K562 (cell line): ENCODE data around the gene MORF4L1. TPM values are rescaled to one million over a fixed set of nuclear protein-coding genes. Genes with fewer than 3 reads are reported as not detected.

Source experiments
- GATA2 ChIP-seq: sonication (generic); formaldehyde crosslinking; IDR thresholded peaks from 2 replicates; pipeline ENCODE4 v1.4.0; 2020; ENCODE audit warnings: mild to moderate bottlenecking, missing genetic modification reagents
- ZNF644 ChIP-seq: fragments of 200-800 bp; sonication (Bioruptor generic); IDR thresholded peaks from 2 replicates; pipeline ENCODE4 v1.6.1; 2016; ENCODE audit warnings: low read depth, missing genetic modification characterization, missing compliant biosample characterization
- polyA plus RNA-seq, 8 experiments: library from polyadenylated mRNA; depleted of rRNA in 4 of 8; stranded (reverse) in 5 of 8; unstranded in 3 of 8; fragments of >200 nt; fragmentation: Nextera tagmentation in 2 of 8; fragmentation: Illumina TruSeq in 1 of 8; extraction: Ambion mirVana in 2 of 8; extraction: Trizol in 1 of 8; gene quantifications; 2 replicates each; pipeline versions ENCODE4 v1.2.1 to v1.2.3, GENCODE V29; 2011 to 2014; ENCODE audit warnings: inconsistent platforms in 1 of 8, missing spikeins in 1 of 8
- total RNA-seq, 7 experiments: library from RNA; depleted of rRNA in 6 of 7; stranded (reverse); fragments of >200 nt in 6 of 7; fragmentation: Illumina TruSeq in 2 of 7; extraction: Trizol in 2 of 7; gene quantifications; 2 replicates each; pipeline versions ENCODE4 v1.2.1 to v1.2.3, GENCODE V29; 2011 to 2021; ENCODE audit warnings: low replicate concordance in 1 of 7
- TF ChIP-seq, protein P1 (sequence below), 2 experiments: IDR thresholded peaks in 1 of 2; conservative IDR thresholded peaks in 1 of 2; 2 replicates each; pipeline ENCODE4 v1.6.1; 2016; ENCODE audit warnings: low read depth in 2 of 2, mild to moderate bottlenecking in 1 of 2, missing compliant biosample characterization in 1 of 2, missing genetic modification characterization in 1 of 2, moderate library complexity in 1 of 2
- TF ChIP-seq, protein P2 (sequence below), 2 experiments: fragments of 450-650 bp; formaldehyde crosslinking in 1 of 2; IDR thresholded peaks; 2 replicates each; pipeline versions ENCODE4 v1.4.0 to v1.6.1; 2014 to 2020; ENCODE audit warnings: mild to moderate bottlenecking in 2 of 2, borderline replicate concordance in 1 of 2, low read depth in 1 of 2
- TF ChIP-seq, protein P3 (sequence below): sonication (generic); formaldehyde crosslinking; IDR thresholded peaks from 2 replicates; pipeline ENCODE4 v1.8.1; 2023; ENCODE audit warnings: mild to moderate bottlenecking, missing genetic modification reagents
- TF ChIP-seq, protein P4 (sequence below): fragments of 450-650 bp; formaldehyde crosslinking; IDR thresholded peaks from 2 replicates; pipeline ENCODE4 v1.4.0; 2020; ENCODE audit warnings: mild to moderate bottlenecking, moderate library complexity
- TF ChIP-seq, protein P5 (sequence below): sonication (generic); formaldehyde crosslinking; IDR thresholded peaks from 2 replicates; pipeline ENCODE4 v1.8.0; 2022; ENCODE audit warnings: mild to moderate bottlenecking, missing genetic modification reagents, borderline replicate concordance

MORF4L1 gene
- total and polyA plus RNA-seq, 9 of the 15 experiments (the other 6 are each of a cell fraction or from before 2014, with no cell fraction given) = 127 to 615 (median 281) TPM

DNA sequence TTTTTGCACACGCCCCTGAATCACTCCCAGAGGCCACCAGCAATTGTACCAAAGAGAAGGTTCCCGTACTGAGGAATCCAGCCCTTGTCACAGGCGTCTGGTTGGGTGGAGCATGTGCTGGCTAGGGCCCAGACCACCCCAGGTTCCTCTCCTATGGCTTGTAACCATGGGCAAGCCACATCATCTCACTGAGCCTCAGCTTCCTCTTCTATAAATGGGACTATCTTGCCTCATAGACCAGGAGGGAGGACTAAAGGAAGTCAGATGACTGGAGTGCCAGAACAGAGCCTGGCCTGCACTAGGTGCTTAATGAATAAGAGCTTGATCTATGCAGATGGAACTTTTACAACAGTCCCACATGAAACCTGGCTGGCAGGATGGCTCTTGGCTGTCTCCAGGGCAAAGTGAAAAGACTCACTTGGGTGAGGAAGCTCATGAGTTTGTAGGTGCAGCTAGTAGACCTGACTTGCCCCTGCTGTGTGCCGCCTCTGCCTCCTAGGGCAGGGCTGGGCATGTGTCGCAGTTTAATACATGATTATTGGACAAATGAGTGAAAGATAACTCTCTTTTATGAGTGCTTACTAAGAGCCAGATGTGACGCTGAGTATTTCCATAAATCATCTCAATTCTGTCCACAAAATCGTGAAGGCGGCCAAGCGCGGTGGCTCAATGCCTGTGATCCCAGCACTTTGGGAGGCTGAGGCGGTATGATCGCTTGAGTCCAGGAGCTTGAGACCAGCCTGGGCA is 42.8 kb downstream of the MORF4L1 start (continued):
- TF ChIP-seq, protein P1, sequence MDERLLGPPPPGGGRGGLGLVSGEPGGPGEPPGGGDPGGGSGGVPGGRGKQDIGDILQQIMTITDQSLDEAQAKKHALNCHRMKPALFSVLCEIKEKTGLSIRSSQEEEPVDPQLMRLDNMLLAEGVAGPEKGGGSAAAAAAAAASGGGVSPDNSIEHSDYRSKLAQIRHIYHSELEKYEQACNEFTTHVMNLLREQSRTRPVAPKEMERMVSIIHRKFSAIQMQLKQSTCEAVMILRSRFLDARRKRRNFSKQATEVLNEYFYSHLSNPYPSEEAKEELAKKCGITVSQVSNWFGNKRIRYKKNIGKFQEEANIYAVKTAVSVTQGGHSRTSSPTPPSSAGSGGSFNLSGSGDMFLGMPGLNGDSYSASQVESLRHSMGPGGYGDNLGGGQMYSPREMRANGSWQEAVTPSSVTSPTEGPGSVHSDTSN (CRISPR knock-in tag; IDR thresholded peaks at IDR 0.05; ENCODE audit: low read depth) = no peak
- TF ChIP-seq, protein P1 (tag; conservative IDR thresholded peaks at IDR 0.05; ENCODE audit: low read depth) = 0 out of 2 replicates have a peak, but pooled peaks have one; percentile 13
- TF ChIP-seq, protein P2, sequence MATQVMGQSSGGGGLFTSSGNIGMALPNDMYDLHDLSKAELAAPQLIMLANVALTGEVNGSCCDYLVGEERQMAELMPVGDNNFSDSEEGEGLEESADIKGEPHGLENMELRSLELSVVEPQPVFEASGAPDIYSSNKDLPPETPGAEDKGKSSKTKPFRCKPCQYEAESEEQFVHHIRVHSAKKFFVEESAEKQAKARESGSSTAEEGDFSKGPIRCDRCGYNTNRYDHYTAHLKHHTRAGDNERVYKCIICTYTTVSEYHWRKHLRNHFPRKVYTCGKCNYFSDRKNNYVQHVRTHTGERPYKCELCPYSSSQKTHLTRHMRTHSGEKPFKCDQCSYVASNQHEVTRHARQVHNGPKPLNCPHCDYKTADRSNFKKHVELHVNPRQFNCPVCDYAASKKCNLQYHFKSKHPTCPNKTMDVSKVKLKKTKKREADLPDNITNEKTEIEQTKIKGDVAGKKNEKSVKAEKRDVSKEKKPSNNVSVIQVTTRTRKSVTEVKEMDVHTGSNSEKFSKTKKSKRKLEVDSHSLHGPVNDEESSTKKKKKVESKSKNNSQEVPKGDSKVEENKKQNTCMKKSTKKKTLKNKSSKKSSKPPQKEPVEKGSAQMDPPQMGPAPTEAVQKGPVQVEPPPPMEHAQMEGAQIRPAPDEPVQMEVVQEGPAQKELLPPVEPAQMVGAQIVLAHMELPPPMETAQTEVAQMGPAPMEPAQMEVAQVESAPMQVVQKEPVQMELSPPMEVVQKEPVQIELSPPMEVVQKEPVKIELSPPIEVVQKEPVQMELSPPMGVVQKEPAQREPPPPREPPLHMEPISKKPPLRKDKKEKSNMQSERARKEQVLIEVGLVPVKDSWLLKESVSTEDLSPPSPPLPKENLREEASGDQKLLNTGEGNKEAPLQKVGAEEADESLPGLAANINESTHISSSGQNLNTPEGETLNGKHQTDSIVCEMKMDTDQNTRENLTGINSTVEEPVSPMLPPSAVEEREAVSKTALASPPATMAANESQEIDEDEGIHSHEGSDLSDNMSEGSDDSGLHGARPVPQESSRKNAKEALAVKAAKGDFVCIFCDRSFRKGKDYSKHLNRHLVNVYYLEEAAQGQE (IDR thresholded peaks at IDR 0.05; ENCODE audit: borderline replicate concordance) = no peak
- TF ChIP-seq, protein P2 (CRISPR knock-in tag; IDR thresholded peaks at IDR 0.05; ENCODE audit: low read depth) = no peak
- TF ChIP-seq, protein P3, sequence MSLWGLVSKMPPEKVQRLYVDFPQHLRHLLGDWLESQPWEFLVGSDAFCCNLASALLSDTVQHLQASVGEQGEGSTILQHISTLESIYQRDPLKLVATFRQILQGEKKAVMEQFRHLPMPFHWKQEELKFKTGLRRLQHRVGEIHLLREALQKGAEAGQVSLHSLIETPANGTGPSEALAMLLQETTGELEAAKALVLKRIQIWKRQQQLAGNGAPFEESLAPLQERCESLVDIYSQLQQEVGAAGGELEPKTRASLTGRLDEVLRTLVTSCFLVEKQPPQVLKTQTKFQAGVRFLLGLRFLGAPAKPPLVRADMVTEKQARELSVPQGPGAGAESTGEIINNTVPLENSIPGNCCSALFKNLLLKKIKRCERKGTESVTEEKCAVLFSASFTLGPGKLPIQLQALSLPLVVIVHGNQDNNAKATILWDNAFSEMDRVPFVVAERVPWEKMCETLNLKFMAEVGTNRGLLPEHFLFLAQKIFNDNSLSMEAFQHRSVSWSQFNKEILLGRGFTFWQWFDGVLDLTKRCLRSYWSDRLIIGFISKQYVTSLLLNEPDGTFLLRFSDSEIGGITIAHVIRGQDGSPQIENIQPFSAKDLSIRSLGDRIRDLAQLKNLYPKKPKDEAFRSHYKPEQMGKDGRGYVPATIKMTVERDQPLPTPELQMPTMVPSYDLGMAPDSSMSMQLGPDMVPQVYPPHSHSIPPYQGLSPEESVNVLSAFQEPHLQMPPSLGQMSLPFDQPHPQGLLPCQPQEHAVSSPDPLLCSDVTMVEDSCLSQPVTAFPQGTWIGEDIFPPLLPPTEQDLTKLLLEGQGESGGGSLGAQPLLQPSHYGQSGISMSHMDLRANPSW = no peak
- TF ChIP-seq GATA2 (no peak), ZNF644 (tag) (no peak)
- TF ChIP-seq, protein P4, sequence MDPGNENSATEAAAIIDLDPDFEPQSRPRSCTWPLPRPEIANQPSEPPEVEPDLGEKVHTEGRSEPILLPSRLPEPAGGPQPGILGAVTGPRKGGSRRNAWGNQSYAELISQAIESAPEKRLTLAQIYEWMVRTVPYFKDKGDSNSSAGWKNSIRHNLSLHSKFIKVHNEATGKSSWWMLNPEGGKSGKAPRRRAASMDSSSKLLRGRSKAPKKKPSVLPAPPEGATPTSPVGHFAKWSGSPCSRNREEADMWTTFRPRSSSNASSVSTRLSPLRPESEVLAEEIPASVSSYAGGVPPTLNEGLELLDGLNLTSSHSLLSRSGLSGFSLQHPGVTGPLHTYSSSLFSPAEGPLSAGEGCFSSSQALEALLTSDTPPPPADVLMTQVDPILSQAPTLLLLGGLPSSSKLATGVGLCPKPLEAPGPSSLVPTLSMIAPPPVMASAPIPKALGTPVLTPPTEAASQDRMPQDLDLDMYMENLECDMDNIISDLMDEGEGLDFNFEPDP (CRISPR knock-in tag) = no peak
- TF ChIP-seq, protein P5, sequence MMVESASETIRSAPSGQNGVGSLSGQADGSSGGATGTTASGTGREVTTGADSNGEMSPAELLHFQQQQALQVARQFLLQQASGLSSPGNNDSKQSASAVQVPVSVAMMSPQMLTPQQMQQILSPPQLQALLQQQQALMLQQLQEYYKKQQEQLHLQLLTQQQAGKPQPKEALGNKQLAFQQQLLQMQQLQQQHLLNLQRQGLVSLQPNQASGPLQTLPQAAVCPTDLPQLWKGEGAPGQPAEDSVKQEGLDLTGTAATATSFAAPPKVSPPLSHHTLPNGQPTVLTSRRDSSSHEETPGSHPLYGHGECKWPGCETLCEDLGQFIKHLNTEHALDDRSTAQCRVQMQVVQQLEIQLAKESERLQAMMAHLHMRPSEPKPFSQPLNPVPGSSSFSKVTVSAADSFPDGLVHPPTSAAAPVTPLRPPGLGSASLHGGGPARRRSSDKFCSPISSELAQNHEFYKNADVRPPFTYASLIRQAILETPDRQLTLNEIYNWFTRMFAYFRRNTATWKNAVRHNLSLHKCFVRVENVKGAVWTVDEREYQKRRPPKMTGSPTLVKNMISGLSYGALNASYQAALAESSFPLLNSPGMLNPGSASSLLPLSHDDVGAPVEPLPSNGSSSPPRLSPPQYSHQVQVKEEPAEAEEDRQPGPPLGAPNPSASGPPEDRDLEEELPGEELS (CRISPR knock-in tag) = no peak
